ENCODE results near the gene URM1. TPM values are rescaled to one million over a fixed set of nuclear protein-coding genes. Genes with fewer than 3 reads are reported as not detected.
"Not testable (repeated sequence)": the region's sequence is repeated elsewhere in the genome, so short reads cannot be mapped to it uniquely, and the experiment has no call there.

URM1 gene
- total RNA-seq, 4 donors from 2014 or later = 20.5 to 46.8 (median 30.2) TPM

DNA sequence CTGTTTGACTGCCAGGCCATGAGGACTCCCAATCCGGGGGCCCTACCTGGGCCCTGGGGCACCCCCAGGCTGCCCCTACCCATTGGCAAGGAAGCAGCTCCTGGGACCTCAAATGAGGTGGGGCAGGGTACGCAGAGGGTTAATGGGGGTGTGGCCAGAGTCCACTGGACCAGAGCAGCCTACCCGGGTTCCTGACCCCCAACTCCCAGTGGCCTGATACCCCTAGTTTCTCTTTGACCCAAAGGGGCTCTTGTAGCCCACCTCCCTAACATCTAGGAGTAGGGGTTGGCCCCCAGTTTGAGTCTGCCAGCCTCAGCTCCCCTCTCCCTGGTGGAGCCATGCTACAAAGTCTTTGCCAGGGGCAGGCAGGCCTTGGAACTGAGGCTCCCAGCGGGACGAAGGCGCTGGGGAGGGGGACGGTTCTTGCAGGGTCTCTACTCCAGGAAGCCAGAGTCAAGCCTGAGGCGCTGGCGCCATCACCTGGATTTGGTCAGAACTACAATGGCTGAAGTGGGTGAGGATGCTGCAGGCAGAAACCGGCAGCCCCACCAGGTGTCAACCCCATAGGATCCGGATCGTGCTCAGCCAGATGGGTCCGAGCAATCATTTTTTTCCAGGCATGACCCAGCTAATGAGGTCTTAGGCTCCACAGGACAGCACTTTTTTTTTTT lies 41.1 kb downstream of the URM1 start:
- Histone ChIP-seq H3K4me1 (peaks cover 0 to 9% (median 0%) of the 10 kb centered on the region in 3 donors), H3K27me3 (peaks cover 80% of the 10 kb centered on the region), H3K27ac (no peak overlapping the region), H3K9me3 (no peaks in the 10 kb centered on the region), H3K36me3 (no peaks in the 10 kb centered on the region), H3K4me3 (no peak overlapping the region)
- no peak for ATAC-seq
- TF ChIP-seq POLR2AphosphoS5 (IDR thresholded peaks at IDR 0.05) = no peak
- TF ChIP-seq, protein P1, sequence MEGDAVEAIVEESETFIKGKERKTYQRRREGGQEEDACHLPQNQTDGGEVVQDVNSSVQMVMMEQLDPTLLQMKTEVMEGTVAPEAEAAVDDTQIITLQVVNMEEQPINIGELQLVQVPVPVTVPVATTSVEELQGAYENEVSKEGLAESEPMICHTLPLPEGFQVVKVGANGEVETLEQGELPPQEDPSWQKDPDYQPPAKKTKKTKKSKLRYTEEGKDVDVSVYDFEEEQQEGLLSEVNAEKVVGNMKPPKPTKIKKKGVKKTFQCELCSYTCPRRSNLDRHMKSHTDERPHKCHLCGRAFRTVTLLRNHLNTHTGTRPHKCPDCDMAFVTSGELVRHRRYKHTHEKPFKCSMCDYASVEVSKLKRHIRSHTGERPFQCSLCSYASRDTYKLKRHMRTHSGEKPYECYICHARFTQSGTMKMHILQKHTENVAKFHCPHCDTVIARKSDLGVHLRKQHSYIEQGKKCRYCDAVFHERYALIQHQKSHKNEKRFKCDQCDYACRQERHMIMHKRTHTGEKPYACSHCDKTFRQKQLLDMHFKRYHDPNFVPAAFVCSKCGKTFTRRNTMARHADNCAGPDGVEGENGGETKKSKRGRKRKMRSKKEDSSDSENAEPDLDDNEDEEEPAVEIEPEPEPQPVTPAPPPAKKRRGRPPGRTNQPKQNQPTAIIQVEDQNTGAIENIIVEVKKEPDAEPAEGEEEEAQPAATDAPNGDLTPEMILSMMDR (IDR thresholded peaks at IDR 0.05) = peak in 3 of 4 experiments; percentile 42 to 55 (median 47)
- 12% methylated on average over 5 of the region's 13 CpGs; no CpG with 5 or more reads in 1 of the 2 donors for WGBS, 2 donors (ENCODE audit: low coverage in 1 of 2)

- H3K9me3 ChIP-seq, H3K36me3 ChIP-seq, H3K4me1 ChIP-seq, ATAC-seq, H3K4me3 ChIP-seq, H3K27ac ChIP-seq: not testable (repeated sequence)
- WGBS, 2 donors (ENCODE audit: low coverage in 1 of 2) = 80 to 82% methylated on average over 13 of the region's 13 CpGs
- H3K27me3 ChIP-seq = peaks cover 65% of the 10 kb centered on the region
Observed at GRCh38 chr9:128413728-128414127, 42.6 kb downstream of the URM1 start.

- Histone ChIP-seq H3K27ac (no peak overlapping the region), H3K9me3 (no peaks in the 10 kb centered on the region), H3K27me3 (peaks cover 58% of the 10 kb centered on the region), H3K4me3 (no peak overlapping the region), H3K36me3 (no peaks in the 10 kb centered on the region), H3K4me1 (peaks cover 0 to 12% (median 8%) of the 10 kb centered on the region in 3 donors)
- TF ChIP-seq EP300 (IDR thresholded peaks at IDR 0.05) (no peak), POLR2AphosphoS5 (IDR thresholded peaks at IDR 0.05) (no peak), POLR2A (IDR thresholded peaks at IDR 0.05) (no peak)
- TF ChIP-seq, protein P1 (IDR thresholded peaks at IDR 0.05) = no peak
- ATAC-seq = no peak
- 70% methylated on average over 2 of the region's 3 CpGs; no CpG with 5 or more reads in 1 of the 2 donors for WGBS, 2 donors (ENCODE audit: low coverage in 1 of 2)
Observed at GRCh38 chr9:128414461-128414860, 43.3 kb downstream of the URM1 start.

- no peak overlapping the region for H3K4me3 ChIP-seq
- peaks cover 58% of the 10 kb centered on the region for H3K27me3 ChIP-seq
- no peaks in the 10 kb centered on the region for H3K9me3 ChIP-seq
- peaks cover 0 to 19% (median 10%) of the 10 kb centered on the region in 3 donors for H3K4me1 ChIP-seq
- H3K27ac ChIP-seq = no peak overlapping the region
- no peaks in the 10 kb centered on the region for H3K36me3 ChIP-seq
- WGBS, 2 donors (ENCODE audit: low coverage in 1 of 2) = 76 to 90% methylated on average over 2 of the region's 2 CpGs
- ATAC-seq = no peak
- TF ChIP-seq POLR2A (IDR thresholded peaks at IDR 0.05) (no peak), EP300 (IDR thresholded peaks at IDR 0.05) (no peak), POLR2AphosphoS5 (IDR thresholded peaks at IDR 0.05) (no peak)
- TF ChIP-seq, protein P1 (IDR thresholded peaks at IDR 0.05) = no peak
Observed at GRCh38 chr9:128415281-128415680, 44.1 kb downstream of the URM1 start.

DNA sequence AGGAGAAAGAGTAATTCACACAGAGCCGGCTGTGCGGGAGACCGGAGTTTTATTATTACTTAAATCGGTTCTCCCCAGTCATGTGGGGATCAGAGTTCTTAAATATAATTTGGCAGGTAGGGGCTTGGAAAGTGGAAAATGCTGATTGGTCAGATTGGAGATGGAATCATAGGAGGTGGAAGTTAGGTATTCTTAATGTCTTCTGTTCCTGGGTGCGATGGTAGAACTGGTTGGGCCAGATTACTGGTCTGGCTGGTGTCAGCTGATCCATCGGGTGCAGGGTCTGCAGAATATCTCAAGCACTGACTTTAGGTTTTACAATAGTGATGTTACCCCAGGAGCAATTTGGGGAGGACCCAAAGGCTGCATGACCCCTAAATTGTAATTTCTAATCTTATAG lies 44.8 kb downstream of the URM1 start:
- H3K27me3 ChIP-seq = peaks cover 58% of the 10 kb centered on the region
- H3K36me3 ChIP-seq = no peaks in the 10 kb centered on the region
- H3K4me1 ChIP-seq = peaks cover 0 to 23% (median 10%) of the 10 kb centered on the region in 3 donors
- WGBS, 2 donors (ENCODE audit: low coverage in 1 of 2) = 54 to 68% methylated on average over 4 to 5 of the region's 6 CpGs
- no peak for ATAC-seq
- H3K9me3 ChIP-seq = no peaks in the 10 kb centered on the region
- TF ChIP-seq, protein P1 (IDR thresholded peaks at IDR 0.05) = no peak
- TF ChIP-seq POLR2A (IDR thresholded peaks at IDR 0.05) (no peak), POLR2AphosphoS5 (IDR thresholded peaks at IDR 0.05) (no peak), EP300 (IDR thresholded peaks at IDR 0.05) (no peak)
- no peak overlapping the region for H3K27ac ChIP-seq
- no peak overlapping the region for H3K4me3 ChIP-seq
